ENCODE measurements around the gene EVA1A. TPM values are rescaled to one million over a fixed set of nuclear protein-coding genes. Genes with fewer than 3 reads are reported as not detected.

Gene EVA1A
- total RNA-seq, 1 donor from 2014 or later: 2.7 TPM

DNA sequence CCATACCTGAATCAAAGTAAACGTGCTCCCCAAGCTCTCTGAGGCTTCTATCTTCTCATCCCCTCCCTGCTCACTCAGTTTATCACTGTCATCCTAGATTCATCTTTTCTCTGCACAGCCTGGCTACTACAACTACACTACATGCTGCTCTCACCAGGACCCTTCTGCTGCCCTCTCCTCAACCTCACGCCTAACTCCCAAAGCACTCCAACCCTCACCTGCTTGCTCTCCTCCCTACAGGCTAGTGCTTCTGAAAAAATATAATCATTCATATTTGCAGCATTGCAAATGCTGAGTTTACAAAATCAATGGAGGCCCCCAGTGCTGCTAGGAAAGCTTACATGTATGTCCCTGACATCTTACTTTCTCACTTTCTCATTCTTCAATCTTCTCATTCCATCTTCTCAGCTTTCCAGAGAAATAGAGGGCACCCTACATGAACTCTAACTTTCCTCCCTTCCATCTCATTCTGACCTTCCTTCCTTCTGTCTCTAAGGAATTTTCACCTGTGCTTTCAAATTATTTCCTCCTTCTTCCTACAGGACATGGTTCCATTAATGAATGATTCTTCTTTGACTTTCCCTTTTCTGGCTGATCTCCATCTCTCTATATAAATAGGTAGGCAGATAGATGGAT is 36.3 kb downstream of the EVA1A start:
- intact Hi-C loops (cut with DNase I): no loop called here
- DNase-seq (ENCODE audit: low spot score): no peak

GRCh38 chr2:75523313-75524275 is 37.1 kb downstream of the EVA1A start:
- DNase-seq (ENCODE audit: low spot score): no peak
- intact Hi-C loops (cut with DNase I): no loop called here

DNA sequence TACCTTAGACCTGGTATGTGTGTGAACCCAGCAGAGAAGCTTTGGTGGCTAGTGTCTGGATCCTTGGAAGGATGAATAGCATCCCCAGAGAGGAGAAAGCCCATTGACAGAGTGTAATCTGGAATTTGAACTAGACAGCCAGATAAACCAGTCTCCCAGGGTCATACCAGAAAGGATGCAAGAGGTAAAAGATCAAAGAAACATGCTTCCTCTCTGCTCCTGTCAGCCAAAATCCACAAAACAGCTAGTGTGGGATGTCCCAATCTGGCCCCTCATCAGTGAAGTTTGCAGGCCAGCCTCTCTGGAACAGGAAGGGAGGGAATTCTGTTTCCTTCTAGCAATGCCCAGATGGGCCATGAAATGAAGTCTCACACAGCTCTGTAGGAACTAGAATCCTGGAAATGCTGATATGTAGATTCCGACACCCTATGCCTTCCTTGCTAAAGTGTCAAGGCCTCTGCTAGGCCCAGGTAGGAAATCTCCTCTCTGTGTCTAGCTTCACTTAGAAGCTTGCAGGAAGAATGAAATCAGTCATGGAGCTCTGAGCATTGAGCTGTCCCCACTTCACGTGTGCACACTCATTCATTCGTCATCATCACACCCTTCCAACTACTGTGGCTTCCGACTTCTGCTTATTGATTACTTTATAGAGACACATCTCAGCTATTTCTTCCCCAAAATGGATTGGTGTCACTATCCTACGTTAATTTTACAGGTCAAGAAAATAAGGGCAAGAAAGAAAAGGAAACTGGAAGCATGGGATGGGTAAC is 38.0 kb downstream of the EVA1A start:
- intact Hi-C loops (cut with DNase I): no loop called here
- no peak for DNase-seq (ENCODE audit: low spot score)

DNA sequence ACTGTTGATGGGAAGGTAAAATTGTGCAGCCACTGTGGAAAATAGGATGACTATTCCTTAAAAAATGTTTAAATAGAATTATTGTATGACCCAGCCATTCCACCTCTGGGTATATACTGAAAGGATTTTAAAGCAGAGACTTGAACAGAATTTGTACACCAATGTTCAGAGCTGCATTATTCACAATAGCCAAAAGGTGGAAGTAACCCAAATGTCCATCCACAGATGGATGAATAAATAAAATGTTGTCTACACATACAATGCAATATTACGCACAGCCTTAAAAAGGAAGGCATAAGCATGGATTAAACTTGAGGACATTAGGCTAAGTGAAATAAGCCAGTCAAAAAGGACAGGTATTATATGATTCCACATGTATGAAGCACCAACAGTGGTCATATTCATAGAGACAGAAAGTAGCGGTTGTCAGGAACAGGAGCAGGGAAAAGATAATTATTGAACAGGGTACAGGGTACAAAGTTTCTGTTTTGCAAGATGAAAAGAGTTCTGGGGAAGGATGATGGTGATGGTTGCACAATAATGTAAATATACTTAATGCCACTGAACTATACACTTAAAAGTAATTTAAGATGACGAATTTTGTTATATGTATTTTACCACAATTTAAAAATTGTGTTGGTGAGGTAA is 39.4 kb downstream of the EVA1A start:
- intact Hi-C loops (cut with DNase I): no loop called here
- no peak for DNase-seq (ENCODE audit: low spot score)

DNA sequence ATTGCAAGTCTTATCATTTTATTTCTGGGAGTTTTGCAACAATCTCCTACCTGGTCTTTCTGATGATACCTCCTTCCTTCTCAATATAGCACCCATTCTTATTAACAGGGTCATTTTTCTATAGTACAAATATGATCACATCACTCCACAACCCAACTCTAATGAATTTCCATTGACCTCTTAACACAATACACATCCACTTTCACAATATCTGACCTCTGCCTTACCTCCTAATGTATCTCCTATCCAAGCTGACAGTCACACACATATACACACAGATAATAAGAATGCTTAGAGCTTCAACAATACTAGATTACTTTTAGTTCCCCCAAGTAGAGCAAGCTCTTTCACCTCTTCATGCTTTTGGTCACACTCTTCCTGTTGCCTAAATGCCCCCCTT is 40.9 kb downstream of the EVA1A start:
- no peak for DNase-seq (ENCODE audit: low spot score)
- intact Hi-C loops (cut with DNase I): no loop called here

GRCh38 chr2:75518638-75519465 is 41.9 kb downstream of the EVA1A start:
- intact Hi-C loops (cut with DNase I): no loop called here
- no peak for DNase-seq (ENCODE audit: low spot score)

GRCh38 chr2:75517547-75518230 is 43.0 kb downstream of the EVA1A start:
- intact Hi-C loops (cut with DNase I): no loop called here
- no peak for DNase-seq (ENCODE audit: low spot score)

DNA sequence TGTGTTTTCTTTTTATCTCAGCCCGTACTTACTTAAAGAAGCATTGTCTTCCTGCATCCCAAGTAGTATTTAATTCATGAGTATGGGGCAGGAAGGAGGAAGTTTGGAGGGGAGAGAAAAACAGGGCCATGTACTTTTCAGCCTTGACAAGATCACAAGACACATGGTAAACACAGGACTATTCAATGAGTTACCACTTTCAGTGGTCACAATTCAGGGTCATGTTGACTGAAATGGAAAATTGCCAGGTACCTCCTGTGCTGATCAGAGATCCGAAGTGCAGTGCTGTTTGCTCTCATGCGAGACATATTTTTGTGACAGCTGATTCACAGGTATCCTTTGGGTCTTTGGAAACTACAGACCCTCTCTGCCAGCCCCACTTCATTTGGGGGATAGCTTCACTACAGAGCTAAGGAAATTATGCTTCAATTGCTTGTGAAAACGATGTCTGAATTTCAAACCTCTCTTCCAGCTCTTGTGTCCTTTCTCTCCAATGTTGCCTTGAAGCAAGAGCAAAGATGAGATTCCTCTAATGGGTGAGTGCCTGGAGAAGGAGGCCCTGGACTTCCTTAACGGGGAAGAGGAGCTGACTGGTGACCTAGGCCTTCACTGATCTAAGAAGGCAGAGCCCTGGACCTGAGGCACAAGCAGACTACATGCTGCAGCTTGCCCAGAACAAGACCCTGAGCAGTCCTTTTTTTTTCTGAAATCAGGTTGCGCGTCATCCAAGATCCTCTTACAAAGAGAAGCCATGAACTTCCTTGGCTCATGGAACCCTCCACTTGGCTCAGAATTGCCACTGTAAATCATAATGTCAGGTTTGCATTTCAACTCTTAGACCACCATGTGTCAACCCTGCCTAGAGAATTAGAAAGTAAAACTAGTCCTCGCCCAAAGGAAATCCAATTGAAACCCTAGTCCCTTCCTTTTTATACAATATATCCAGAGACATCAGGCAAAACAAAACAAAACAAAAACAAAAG is 44.1 kb downstream of the EVA1A start:
- intact Hi-C loops (cut with DNase I): no loop called here
- no peak for DNase-seq (ENCODE audit: low spot score)

GRCh38 chr2:75515584-75516368 is 45.0 kb downstream of the EVA1A start:
- intact Hi-C loops (cut with DNase I): no loop called here
- DNase-seq (ENCODE audit: low spot score): no peak

DNA sequence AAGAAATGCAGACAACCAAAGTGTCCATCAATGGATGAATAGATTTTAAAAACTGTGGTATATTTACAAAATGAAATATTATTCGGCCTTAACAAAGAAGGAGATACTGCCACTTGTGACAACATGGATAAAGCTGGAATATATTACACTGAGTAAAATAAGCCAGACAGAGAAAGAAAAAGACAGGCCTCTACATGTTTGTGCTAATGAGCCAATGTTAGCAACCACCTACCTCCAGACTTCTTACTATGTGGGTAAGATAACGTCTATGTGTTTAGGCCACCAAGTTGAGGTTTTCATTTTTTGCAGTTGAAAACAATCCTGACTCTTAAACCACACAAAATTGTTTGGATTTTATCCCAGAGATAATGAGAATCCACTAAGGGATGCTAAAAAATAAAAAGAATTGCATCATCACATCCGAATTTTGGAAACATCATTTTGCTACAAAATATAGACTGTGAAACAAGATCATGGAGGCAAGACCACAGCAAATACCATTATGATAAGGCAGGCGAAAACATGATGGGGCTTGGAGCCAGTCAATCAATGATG is 47.0 kb downstream of the EVA1A start:
- intact Hi-C loops (cut with DNase I): no loop called here

GRCh38 chr2:75512455-75513212 is 48.1 kb downstream of the EVA1A start:
- no peak for DNase-seq (ENCODE audit: low spot score)
- intact Hi-C loops (cut with DNase I): no loop called here

More for the DNA sequence above, 47.0 kb downstream of the EVA1A start:
- no peak for DNase-seq (ENCODE audit: low spot score)

- DNase-seq (ENCODE audit: low spot score): no peak
- intact Hi-C loops (cut with DNase I): no loop called here
These were observed 54.5 kb downstream of the EVA1A start for GRCh38 chr2:75506101-75506697.

DNA sequence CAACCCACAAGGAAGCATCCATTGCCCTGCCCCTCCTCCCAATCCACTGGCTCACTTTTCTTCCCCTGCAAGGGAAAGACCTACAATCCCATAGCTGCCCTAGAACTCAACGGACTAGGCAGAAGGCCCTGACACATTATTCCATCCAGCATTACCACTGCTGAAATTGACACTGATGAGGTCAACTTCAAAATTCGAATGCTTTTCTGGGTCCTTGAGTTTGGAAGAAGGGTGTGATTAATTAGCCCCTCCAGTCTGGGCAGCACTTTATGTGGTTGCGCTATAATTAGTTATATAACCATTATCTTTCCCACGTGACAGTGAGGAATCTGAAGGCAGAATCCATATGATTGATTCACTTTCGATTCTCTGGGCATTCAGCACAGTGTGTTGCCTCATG is 55.7 kb downstream of the EVA1A start:
- intact Hi-C loops (cut with DNase I): no loop called here
- no peak for DNase-seq (ENCODE audit: low spot score)

DNA sequence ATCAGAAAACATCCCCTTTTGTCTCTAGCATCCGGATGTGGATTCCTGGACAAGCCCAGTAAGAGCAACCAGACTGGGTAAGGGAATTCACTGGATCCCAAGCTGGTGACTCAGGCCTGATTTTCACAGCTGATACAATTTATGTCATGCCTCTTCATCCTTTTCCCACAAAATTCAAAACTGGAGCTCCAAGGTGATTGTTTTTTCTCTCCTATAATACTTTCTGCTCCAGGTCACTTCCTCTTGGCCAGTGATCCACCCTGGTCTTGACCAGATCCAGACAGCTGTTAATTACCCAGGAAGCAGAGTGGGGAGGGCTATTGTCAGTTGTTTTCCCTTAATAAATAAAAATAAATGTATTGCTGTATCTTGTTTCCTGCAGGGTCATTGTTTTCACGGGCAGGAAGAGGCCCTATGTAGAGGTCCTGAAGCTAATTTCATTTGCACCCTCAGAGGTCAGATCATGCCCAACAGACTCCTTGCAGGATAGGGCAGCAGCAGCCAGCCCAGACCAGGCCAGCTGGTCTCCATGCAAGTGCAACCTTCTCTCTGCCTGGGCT is 57.6 kb downstream of the EVA1A start:
- intact Hi-C loops (cut with DNase I): no loop called here
- no peak for DNase-seq (ENCODE audit: low spot score)

DNA sequence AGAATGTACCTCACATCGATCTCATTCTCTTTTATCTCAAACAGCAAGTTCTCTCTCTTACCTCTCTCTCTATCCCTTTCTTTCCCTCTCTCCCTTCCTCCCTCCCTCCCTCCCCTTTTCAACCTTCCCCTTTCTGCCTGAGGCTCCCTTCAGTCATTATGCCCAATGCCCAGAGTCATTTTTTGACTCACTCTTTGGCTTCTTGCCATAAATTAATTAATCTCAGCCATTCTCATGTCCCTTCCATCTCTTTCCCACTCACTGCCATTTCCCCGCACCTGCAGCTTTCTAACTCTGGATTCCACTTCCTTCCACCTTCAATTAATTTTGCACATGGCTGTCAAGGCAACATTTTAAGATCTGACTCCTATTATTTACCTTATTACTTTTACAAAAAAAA is 60.1 kb downstream of the EVA1A start:
- no peak for DNase-seq (ENCODE audit: low spot score)
- intact Hi-C loops (cut with DNase I): no loop called here
